H1 (cell line): ENCODE data around the gene DYNC1I1. TPM values are rescaled to one million over a fixed set of nuclear protein-coding genes. Genes with fewer than 3 reads are reported as not detected.

Experiments
- SIRT6 ChIP-seq: IDR thresholded peaks from one replicate; pipeline ENCODE4 v1.7.1; 2012; ENCODE audit warnings: low read length, inconsistent platforms
- polyA plus RNA-seq, 7 experiments: library from polyadenylated mRNA; depleted of rRNA in 3 of 7; stranded (reverse) in 5 of 7; unstranded in 2 of 7; fragments of >200 nt in 5 of 7; fragments of 200-250 nt in 2 of 7; gene quantifications; 1 replicate in 5 of 7; 2 replicates in 1 of 7; 4 replicates in 1 of 7; pipeline versions ENCODE4 v1.2.1 to v1.2.3, GENCODE V29; 2011 to 2013; ENCODE audit warnings: missing spikeins in 2 of 7, mixed read lengths in 2 of 7
- total RNA-seq: library from RNA; stranded (reverse); fragmentation: NEBNext Ultra II Directional; extraction: Animal tissue kit (Norgen Biotek cat#: 25700); gene quantifications from 2 replicates; pipeline ENCODE4 v1.2.1, GENCODE V29; 2021

The DYNC1I1 gene
- total and polyA plus RNA-seq, 2 of the 8 experiments (the other 6 are each of a cell fraction or from before 2014, with no cell fraction given), result 0.45 to 0.58 TPM

GRCh38 chr7:95766086-95766485 lies 6.3 kb upstream of the DYNC1I1 start (continued):
- no peak for TF ChIP-seq SIRT6
